ENCODE data around the gene MVP. TPM values are rescaled to one million over a fixed set of nuclear protein-coding genes. Genes with fewer than 3 reads are reported as not detected.
"Not testable (repeated sequence)": the region's sequence is repeated elsewhere in the genome, so short reads cannot be mapped to it uniquely, and the experiment has no call there.

Gene MVP
- total RNA-seq, result 100 to 1,000 TPM in 1 of 2 donors, 10 to 100 TPM in 1; 86.1 to 180 TPM

GRCh38 chr16:29820271-29820701 lies at the start of gene MVP:
TSS of gene MVP (plus strand) at chr16:29820462. CDS start at chr16:29830550, 10,088 bp downstream.
- Mint-ChIP-seq H3K27me3 (no peaks in the 10 kb centered on the region), H3K27ac (peak within 1 kb of the TSS; percentile 94 to 98), H3K4me1 (ENCODE audit: low read depth in 2 of 2) (peaks cover 49 to 53% of the 10 kb centered on the region in 2 donors), H3K36me3 (peaks cover 7% of the 10 kb centered on the region), H3K9me3 (no peaks in the 10 kb centered on the region), H3K4me3 (peak within 1 kb of the TSS; percentile 96)
- DNase-seq (ENCODE audit: low spot score) (no peak), ATAC-seq (no peak)

DNA sequence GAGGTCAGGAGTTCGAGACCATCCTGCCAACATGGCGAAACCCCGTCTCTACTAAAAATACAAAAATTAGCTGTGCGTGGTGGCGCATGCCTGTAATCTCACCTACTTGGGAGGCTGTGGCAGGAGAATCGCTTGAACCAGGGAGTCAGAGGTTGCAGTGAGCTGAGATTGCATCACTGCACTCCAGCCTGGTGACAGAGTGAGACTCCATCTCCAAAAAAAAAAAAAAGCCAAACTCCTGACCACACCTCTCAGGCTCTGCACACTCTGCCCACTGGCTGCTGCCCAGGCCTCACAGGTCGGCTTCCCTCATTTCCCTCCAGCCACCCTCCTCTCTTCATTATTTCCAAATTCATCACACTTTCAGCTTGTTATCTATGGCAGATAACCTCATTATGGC lies 47.9 kb upstream of the MVP start:
- H3K36me3 Mint-ChIP-seq; H3K4me3 Mint-ChIP-seq; H3K9me3 Mint-ChIP-seq; H3K27ac Mint-ChIP-seq; ATAC-seq; DNase-seq (ENCODE audit: low spot score); H3K27me3 Mint-ChIP-seq; H3K4me1 Mint-ChIP-seq (ENCODE audit: low read depth in 2 of 2): not testable (repeated sequence)

- Mint-ChIP-seq H3K4me3 (no peak overlapping the region), H3K4me1 (ENCODE audit: low read depth in 2 of 2) (no peaks in the 10 kb centered on the region), H3K27ac (no peak overlapping the region), H3K27me3 (peaks cover 0 to 3% of the 10 kb centered on the region in 2 donors), H3K36me3 (no peaks in the 10 kb centered on the region), H3K9me3 (no peaks in the 10 kb centered on the region)
- DNase-seq (ENCODE audit: low spot score) (no peak), ATAC-seq (no peak)
These were observed 45.5 kb upstream of the MVP start for GRCh38 chr16:29774730-29775129.

DNA sequence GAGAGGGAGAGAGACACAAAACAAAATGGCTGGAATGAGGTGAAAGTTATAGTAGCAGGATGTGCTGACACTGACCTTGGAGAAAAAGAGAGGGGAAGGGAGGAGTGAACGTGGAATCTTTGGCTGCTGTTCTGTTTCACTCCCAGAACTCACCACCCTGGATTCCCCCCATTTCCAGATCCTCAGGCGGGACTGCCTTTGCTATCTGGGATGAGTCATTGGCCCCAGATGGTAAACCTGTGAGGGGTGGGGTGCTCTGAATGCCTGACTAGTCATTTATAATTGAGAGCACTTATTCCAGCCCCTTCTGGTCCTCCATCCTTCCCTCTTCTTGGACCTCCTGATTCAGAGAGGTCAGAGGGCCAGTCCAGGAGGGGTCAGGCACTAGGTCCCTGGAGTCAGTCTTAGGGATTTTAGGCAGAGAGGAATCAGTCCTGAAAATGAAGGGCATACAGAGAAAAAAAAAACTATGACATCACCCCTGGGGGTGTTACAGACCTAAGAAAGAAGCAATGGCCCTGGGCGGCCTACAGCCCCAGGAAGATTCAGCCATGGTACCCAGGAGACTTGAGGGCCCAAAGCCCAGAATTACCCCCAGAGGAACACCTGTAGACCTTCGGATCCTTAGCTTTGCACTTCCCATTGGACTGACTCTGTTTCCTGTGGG lies 44.4 kb upstream of the MVP start:
- H3K27ac Mint-ChIP-seq, result peak overlapping the region in 1 of 2 donors; percentile 38
- DNase-seq (ENCODE audit: low spot score) (no peak), ATAC-seq (no peak)
- H3K36me3 Mint-ChIP-seq, result no peaks in the 10 kb centered on the region
- H3K27me3 Mint-ChIP-seq, result peaks cover 0 to 3% of the 10 kb centered on the region in 2 donors
- H3K4me3 Mint-ChIP-seq, result no peak overlapping the region
- no peaks in the 10 kb centered on the region for H3K9me3 Mint-ChIP-seq
- H3K4me1 Mint-ChIP-seq (ENCODE audit: low read depth in 2 of 2), result no peaks in the 10 kb centered on the region

- Mint-ChIP-seq H3K4me1 (ENCODE audit: low read depth in 2 of 2) (no peaks in the 10 kb centered on the region), H3K4me3 (no peak within 1 kb of the TSS), H3K27me3 (peaks cover 0 to 3% of the 10 kb centered on the region in 2 donors), H3K9me3 (no peaks in the 10 kb centered on the region), H3K36me3 (no peaks in the 10 kb centered on the region), H3K27ac (no peak within 1 kb of the TSS)
- DNase-seq (ENCODE audit: low spot score) (no peak), ATAC-seq (no peak)
These were observed 42.5 kb upstream of the MVP start, which contains the start of gene ZG16 for GRCh38 chr16:29777576-29778350. TSS of gene ZG16 (plus strand) at chr16:29778256. CDS start at chr16:29779267, 1,011 bp downstream.

GRCh38 chr16:29779474-29779873 lies 40.8 kb upstream of the MVP start:
- Mint-ChIP-seq H3K36me3 (no peaks in the 10 kb centered on the region), H3K27ac (no peak overlapping the region), H3K4me3 (no peak overlapping the region), H3K27me3 (peaks cover 0 to 3% of the 10 kb centered on the region in 2 donors), H3K4me1 (ENCODE audit: low read depth in 2 of 2) (peaks cover 0 to 3% of the 10 kb centered on the region in 2 donors), H3K9me3 (no peaks in the 10 kb centered on the region)
- DNase-seq (ENCODE audit: low spot score), result no peak
- ATAC-seq, result no peak

GRCh38 chr16:29783094-29783953 lies 36.9 kb upstream of the MVP start:
- not testable (repeated sequence) for H3K36me3 Mint-ChIP-seq; H3K27me3 Mint-ChIP-seq; DNase-seq (ENCODE audit: low spot score); H3K9me3 Mint-ChIP-seq; H3K27ac Mint-ChIP-seq; ATAC-seq; H3K4me3 Mint-ChIP-seq
- peaks cover 8 to 11% of the 10 kb centered on the region in 2 donors for H3K4me1 Mint-ChIP-seq (ENCODE audit: low read depth in 2 of 2)

DNA sequence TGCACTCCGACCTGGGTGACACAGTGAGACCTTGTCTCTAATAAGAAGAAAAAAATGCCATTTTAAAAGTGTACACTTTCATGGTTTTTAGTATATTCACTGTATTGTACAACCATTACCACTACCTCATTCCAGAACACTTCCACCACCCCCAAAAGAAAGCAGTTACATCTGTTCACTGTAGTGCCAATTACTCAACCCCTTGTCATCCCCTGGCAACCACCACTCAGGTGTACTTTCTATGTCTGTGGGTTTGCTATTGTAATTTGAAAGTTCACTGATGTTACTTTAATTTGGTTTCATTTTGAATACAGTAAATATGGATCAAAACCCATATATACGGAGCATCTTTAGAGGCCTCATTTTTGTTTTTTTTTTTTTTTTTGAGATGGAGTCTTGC lies 36.1 kb upstream of the MVP start:
- DNase-seq (ENCODE audit: low spot score) (no peak), ATAC-seq (no peak)
- Mint-ChIP-seq H3K27ac (no peak overlapping the region), H3K27me3 (no peaks in the 10 kb centered on the region), H3K9me3 (no peaks in the 10 kb centered on the region), H3K4me3 (no peak overlapping the region), H3K36me3 (no peaks in the 10 kb centered on the region), H3K4me1 (ENCODE audit: low read depth in 2 of 2) (peaks cover 8 to 11% of the 10 kb centered on the region in 2 donors)

- Mint-ChIP-seq H3K27ac (peak overlapping the region in 1 of 2 donors; percentile 60), H3K36me3 (no peaks in the 10 kb centered on the region)
These were observed 35.3 kb upstream of the MVP start for GRCh38 chr16:29784901-29785500.

GRCh38 chr16:29787155-29787554 lies 33.1 kb upstream of the MVP start:
- peaks cover 28 to 33% of the 10 kb centered on the region in 2 donors for H3K4me1 Mint-ChIP-seq (ENCODE audit: low read depth in 2 of 2)
- not testable (repeated sequence) for H3K4me3 Mint-ChIP-seq; H3K27ac Mint-ChIP-seq; H3K9me3 Mint-ChIP-seq; H3K27me3 Mint-ChIP-seq; DNase-seq (ENCODE audit: low spot score); H3K36me3 Mint-ChIP-seq; ATAC-seq

More at GRCh38 chr16:29784901-29785500, 35.3 kb upstream of the MVP start:
- peaks cover 12 to 14% of the 10 kb centered on the region in 2 donors for H3K4me1 Mint-ChIP-seq (ENCODE audit: low read depth in 2 of 2)
- peak overlapping the region; percentile 70 for H3K4me3 Mint-ChIP-seq
- no peaks in the 10 kb centered on the region for H3K9me3 Mint-ChIP-seq
- peak; percentile 91 to 93 for ATAC-seq
- peak; percentile 82 for DNase-seq (ENCODE audit: low spot score)
- H3K27me3 Mint-ChIP-seq, result no peaks in the 10 kb centered on the region

DNA sequence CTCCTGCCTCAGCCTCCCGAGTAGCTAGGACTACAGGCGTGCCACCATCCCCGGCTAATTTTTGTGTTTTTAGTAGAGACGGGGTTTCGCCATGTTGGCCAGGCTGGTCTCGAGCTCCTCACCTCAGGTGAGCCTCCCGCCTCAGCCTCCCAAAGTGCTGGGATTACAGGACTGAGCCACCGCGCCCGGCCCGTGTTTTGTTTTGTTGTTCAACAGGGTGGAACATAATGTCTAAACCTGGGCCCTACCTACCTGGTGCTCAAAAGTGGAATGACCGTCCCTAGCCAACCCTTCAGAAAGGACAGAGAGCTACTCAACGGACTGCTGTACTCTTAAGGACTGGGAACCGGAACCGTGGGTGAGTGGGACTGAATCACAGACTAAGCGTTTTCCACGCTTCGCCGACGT lies 30.5 kb upstream of the MVP start:
- H3K4me1 Mint-ChIP-seq (ENCODE audit: low read depth in 2 of 2), result peaks cover 43% of the 10 kb centered on the region in 2 donors
- peak overlapping the region; percentile 98 for H3K4me3 Mint-ChIP-seq
- peaks cover 5% of the 10 kb centered on the region for H3K36me3 Mint-ChIP-seq
- DNase-seq (ENCODE audit: low spot score) (no peak), ATAC-seq (no peak)
- peak overlapping the region; percentile 81 to 92 for H3K27ac Mint-ChIP-seq
- no peaks in the 10 kb centered on the region for H3K27me3 Mint-ChIP-seq
- no peaks in the 10 kb centered on the region for H3K9me3 Mint-ChIP-seq

DNA sequence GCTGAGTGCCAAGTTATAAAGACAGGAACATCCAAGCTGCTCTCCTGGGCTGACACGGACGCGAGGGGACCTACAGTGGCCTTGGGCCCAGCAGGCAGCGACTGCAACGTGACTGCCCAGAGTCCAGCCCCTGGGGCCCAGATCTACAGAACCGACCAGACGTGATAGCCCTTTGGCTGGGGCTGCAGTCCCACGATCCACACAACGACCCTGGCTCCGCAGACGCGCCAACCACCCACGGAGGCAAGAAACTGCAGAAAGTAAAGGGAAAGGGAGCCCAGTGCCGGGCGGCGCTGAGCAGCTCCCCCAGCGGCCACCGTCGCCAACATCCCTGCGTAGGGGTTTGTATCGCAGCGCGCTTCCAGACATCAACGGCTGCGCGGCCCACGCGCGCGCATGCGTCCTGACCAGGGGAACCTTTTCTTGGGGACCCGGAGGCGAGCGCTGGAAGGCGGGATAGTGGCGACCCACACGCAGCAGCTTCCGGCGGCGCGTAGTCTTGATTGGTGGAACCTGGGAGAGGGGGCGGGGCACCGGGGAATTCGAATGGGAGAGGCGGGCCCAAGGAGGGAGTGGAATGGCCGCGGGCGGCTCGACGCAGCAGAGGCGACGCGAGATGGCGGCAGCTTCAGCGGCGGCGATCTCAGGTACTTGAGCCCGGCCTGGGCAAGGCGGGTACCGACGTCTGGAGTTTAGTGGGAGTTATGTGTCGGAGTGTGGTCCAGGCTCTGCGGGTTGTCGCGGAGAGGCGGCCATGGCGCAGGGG lies 29.9 kb upstream of the MVP start, which contains the start of gene KIF22:
Gene KIF22 (plus strand): TSS at position 569 of the 766 bp plus-strand sequence. CDS start 9 bp downstream, at position 578.
- Mint-ChIP-seq H3K27ac (peak within 1 kb of the TSS; percentile 81 to 92), H3K4me1 (ENCODE audit: low read depth in 2 of 2) (peaks cover 38 to 40% of the 10 kb centered on the region in 2 donors), H3K4me3 (peak within 1 kb of the TSS; percentile 98), H3K9me3 (no peaks in the 10 kb centered on the region), H3K36me3 (peaks cover 5% of the 10 kb centered on the region), H3K27me3 (no peaks in the 10 kb centered on the region)
- ATAC-seq (peak; percentile 98 to 99), DNase-seq (ENCODE audit: low spot score) (peak; percentile 100)

Measured in natural killer cell treated with Interleukin-12 subunit alpha and Interleukin-12 subunit beta and Interleukin-15 and Interleukin-18, amount 100 ng/mL, for 72 hours (primary cell).